G401.6 (cell line): ENCODE data around the gene SFXN3.

Experiments used
- FAIRE-seq: peaks from 2 replicates; lab custom pipeline; 2012; peaks lifted over from hg19 to GRCh38; lab: Jason Lieb, UNC

The SFXN3 gene, protein sequence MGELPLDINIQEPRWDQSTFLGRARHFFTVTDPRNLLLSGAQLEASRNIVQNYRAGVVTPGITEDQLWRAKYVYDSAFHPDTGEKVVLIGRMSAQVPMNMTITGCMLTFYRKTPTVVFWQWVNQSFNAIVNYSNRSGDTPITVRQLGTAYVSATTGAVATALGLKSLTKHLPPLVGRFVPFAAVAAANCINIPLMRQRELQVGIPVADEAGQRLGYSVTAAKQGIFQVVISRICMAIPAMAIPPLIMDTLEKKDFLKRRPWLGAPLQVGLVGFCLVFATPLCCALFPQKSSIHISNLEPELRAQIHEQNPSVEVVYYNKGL

DNA sequence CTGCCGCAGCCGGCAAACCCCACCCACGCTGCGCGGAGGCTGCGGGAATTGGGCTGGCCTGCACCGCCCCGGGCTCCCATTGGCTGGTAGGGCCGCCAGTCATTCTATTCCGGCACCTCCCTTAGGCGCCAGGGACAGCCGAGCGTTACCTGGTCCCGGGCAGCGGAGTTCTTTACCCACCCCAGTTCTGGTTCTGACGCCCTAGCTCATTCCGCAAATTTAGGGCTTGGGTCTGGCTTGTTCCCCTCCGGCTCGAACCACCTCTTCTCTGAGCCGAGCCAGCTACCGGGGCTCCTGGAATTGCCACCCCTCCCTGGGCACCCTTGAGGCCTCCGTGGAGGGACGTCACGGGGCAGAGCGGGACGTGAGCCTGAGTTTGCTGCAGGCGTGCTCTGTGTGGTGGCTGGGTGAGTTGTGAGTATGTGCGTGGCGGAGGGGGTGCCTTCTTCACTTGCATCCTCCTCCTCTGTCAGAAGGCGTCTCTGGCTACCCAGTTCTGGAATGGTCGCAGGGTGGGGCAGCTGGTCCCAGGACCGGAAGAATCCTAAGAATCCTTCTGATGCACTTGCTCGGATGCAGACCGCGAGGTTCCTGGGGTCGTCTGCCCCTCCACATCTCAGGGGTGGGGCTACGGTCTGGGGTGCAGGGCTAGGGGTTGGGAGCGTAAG, at the start of gene SFXN3, which contains the start of gene PDZD7:
Gene SFXN3, plus strand, starts transcription at position 107 of the 668 bp plus-strand sequence. CDS start 3,461 bp downstream, outside the sequence.
Gene PDZD7, minus strand, starts transcription at position 2 of the 668 bp plus-strand sequence. CDS start 910 bp downstream, outside the sequence.
- FAIRE-seq = peak; percentile 21

GRCh38 chr10:100982916-100983830, 47.9 kb upstream of the SFXN3 start:
- no peak for FAIRE-seq

- FAIRE-seq = no peak
Measured at GRCh38 chr10:100983868-100984671, 47.0 kb upstream of the SFXN3 start.

- FAIRE-seq = no peak
Measured at GRCh38 chr10:100984672-100985177, 46.3 kb upstream of the SFXN3 start.

- FAIRE-seq = no peak
Measured at GRCh38 chr10:100985336-100985735, 45.7 kb upstream of the SFXN3 start.

GRCh38 chr10:100986623-100986951, 44.4 kb upstream of the SFXN3 start:
- FAIRE-seq = no peak

DNA sequence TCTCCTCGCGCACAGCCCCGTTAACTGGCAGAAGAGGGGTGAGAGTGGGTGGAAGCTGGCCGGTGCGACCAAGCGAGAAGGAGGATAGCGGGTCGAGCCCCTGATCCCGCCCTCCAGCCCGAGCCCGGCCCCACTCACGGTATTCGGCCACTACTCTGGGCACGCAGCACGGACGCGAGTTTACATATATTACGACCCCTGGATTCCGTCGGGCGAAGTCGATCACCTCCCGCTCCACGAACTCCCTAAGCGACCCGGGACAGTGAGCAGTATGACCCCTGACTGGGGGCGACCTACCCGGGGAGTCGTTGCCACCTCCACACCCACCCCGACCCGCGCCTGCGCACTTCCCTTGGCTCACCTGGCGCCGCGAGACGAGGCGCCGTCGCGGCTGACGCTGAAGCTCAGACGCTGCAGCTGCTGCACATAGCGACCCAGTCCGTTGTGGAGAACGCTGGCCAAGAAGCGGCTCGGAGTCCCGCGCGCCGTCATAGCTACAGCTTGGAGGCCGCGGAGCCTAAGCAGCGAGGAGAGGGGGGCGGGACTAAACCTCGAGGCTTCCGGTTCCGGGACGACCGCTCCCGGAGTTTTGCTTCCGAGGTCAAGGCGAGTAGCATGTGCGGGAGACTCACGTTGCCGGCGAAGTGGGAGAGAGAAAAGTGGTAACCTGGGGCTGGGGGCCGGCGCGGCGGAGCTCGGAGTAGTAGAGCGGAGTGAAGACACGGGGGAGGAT, 43.9 kb upstream of the SFXN3 start, which contains the start of the genes MRPL43 and TWNK:
Gene MRPL43, minus strand, starts transcription at position 546 of the 733 bp plus-strand sequence. Its CDS starts 54 bp downstream, at position 492.
Gene TWNK, plus strand, starts transcription at position 592 of the 733 bp plus-strand sequence. CDS start 668 bp downstream, outside the sequence.
- peak; percentile 34 for FAIRE-seq

- FAIRE-seq = no peak
Measured at GRCh38 chr10:100987685-100988049, 43.4 kb upstream of the SFXN3 start.

GRCh38 chr10:100988166-100988565, 42.9 kb upstream of the SFXN3 start:
- no peak for FAIRE-seq

GRCh38 chr10:100989088-100989487, 41.9 kb upstream of the SFXN3 start:
- no peak for FAIRE-seq

DNA sequence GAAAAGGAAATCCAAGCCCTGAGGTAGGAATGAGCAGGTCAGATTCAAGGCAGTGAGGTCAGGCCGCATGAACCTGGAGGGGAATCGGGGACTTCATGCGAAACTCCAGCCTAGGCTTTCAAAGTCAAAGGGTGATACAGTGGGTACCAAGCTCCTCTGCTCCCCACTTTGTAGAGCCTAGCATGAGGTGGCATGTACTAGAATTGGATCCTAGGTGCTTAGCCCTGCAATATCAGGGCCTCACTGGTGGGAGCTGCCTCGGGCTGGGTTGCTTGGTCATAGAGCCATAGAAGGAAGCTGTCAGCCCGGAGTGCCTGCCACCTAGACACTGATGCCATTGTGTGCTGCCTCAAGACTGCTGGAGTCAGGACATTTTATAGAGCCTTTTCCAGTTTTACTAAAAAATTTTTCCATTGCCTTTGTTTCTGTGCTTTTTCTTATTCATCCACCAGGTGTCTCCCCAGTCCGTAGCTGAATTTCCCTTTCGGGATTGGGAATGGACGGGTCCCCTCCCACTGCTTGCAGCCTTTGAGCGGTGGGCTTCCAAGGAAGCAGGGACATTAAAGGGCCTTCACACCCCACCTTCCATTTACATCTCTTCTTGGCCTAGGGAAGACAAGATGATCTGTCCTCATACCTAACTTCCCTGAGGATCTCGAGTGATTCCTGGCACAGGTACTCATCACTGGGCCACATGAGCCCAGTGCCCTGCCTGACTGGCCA, 36.9 kb upstream of the SFXN3 start:
- peak; percentile 90 for FAIRE-seq

GRCh38 chr10:100995181-100995580, 35.9 kb upstream of the SFXN3 start:
- FAIRE-seq = no peak

- FAIRE-seq = no peak
Measured at GRCh38 chr10:100996678-100997359, 34.2 kb upstream of the SFXN3 start.

DNA sequence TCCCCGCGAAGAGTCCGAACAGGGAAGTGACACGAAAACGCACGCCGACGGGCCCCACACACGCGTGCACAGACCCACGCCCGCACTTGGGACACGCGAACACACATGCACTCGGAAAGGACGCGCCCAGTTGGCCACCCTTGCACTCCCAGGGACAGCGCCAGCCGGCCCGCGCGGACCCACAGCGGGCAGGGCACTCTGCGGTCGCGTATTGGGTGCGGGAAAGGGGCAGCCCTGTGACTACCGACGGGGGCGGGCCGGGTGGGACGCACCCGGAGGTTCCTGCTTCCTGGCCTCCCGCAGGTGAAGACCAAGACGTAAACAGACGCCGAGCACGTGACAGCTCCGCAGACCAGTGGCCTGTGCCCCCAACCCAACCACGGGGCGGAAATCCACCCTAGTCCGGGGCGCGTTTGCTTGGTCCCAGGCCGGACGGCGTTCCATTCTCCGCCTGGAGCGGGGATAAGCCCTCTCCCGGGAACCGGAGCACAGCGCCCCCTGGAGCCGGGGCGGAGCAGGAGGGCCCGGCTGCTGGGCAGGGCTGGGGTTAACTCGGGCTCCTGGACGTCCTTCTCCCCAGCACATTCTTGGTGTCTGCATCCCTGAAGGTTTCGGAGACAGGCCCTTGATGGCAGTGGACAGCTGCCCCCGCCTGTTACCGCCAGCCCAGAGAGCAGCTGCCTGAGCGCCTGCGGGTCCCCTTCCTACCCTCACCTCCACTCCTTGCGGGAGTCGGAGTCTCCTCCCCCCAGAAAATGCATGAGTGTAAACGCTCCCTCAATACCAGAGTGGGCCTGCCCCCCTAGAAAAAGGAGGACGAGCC, 33.5 kb upstream of the SFXN3 start:
- peak; percentile 46 for FAIRE-seq

DNA sequence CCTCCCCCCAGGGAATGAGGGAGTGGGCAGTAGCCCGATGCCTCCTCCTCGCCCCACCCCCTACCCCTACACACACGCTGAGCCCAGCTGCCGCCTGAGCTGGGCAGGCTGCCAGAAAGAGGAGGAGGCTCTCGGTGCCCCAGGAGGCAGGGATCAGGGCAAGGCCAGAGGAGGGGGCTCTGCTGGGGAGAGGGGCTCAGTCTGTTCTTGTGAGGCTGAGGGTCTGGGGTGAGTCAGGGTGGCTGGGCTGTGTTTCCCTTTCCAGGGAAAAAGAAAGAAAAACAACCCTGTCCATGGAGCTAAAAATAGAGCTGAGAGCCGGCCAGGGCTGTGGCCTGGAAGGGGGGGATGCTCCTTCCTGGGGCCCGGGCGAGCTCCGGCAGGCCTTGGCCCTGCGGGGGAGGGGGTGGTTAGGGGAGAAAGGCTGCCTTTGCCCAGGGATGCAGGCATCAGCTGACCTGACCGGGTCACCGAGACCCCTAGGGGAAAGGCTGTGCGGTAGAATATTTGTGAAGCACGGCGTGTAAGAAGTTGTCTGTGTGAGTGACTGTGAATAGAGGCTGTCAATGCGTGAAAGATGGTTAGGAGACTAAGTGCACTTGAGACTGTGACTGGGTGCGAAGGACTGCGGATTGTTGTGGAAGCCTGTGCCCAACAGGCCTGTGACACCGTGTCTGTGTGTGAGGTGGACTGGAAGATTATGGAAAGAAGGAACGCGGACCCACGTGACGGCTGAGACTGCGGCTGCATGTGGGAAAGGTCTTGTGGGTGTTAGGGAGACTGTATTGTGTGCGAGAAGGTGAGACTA, 32.6 kb upstream of the SFXN3 start:
- no peak for FAIRE-seq

DNA sequence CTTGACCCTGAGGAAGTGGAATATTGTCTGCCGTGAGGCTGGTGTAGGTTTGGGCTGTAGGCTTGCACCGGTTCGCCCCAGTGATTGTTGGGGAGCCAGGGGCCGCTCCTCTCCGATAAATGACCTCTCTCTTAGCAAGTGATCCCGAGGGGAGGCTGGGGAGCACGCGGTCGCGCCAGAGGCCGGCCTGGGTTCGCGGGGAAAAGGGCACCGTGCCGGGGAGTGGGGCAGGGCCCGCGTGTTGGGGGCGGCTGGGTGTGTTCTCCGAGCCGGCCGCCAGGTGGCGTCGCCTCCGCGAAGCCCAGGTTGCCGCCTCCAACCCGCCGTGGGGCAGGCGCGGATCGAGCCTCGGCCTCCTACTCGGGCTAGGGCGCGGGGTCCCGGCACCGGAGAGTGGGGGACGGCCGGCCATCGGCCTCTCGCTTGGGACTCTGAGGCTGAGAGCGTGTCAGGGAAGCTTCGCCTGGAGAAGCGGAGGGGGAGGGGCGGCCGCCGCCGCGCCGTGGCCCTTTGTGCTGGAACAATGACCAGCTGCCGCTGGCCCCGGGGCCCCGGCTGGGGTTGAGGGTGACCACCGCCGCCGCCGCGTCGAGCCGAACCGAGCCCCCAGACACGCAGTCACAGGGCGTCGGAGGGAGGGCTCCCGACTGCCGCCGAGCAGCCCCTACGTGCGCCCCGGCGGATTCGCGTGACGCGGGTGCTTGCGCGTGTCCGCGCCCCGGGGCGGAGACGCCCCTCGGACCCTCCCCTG, 31.9 kb upstream of the SFXN3 start:
- no peak for FAIRE-seq

DNA sequence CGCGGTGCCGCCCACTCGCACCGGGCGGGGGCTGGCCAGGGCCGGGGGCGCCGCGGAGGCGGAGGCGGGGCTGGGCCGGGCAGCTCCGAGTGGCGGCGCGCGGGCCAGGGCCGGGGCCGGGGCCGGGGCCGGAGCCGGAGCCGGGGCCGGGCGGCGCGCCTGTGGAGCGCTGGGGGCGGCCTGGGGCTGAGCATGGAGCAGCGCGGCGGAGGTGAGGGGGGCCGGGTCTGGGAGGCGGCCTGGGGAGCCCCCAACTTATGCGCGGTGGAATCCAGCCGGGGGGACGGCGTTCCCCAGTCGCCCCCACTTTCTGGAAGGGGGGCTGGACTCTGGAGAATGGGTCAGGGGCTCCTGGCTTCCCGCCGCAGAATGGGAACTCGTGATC, 31.3 kb upstream of the SFXN3 start, which contains the start of gene LZTS2:
Gene LZTS2, plus strand, starts transcription at position 67 of the 385 bp plus-strand sequence. CDS start 2,731 bp downstream, outside the sequence.
- FAIRE-seq = no peak
